ENCODE measurements around the gene KRT7.

GRCh38 chr12:52267699-52268098 lies 34.7 kb downstream of the KRT7 start:
- TF ChIP-seq, protein P1, sequence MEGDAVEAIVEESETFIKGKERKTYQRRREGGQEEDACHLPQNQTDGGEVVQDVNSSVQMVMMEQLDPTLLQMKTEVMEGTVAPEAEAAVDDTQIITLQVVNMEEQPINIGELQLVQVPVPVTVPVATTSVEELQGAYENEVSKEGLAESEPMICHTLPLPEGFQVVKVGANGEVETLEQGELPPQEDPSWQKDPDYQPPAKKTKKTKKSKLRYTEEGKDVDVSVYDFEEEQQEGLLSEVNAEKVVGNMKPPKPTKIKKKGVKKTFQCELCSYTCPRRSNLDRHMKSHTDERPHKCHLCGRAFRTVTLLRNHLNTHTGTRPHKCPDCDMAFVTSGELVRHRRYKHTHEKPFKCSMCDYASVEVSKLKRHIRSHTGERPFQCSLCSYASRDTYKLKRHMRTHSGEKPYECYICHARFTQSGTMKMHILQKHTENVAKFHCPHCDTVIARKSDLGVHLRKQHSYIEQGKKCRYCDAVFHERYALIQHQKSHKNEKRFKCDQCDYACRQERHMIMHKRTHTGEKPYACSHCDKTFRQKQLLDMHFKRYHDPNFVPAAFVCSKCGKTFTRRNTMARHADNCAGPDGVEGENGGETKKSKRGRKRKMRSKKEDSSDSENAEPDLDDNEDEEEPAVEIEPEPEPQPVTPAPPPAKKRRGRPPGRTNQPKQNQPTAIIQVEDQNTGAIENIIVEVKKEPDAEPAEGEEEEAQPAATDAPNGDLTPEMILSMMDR (IDR thresholded peaks at IDR 0.05): no peak
- TF ChIP-seq POLR2AphosphoS5 (IDR thresholded peaks at IDR 0.05): no peak

Data from suprapubic skin (tissue), 3 donors.